ENCODE measurements around the gene SNX33.
"Not testable (repeated sequence)": the region's sequence is repeated elsewhere in the genome, so short reads cannot be mapped to it uniquely, and the experiment has no call there.

SNX33 gene

GRCh38 chr15:75631935-75632334, 15.8 kb upstream of the SNX33 start:
- TF ChIP-seq CTCF (IDR thresholded peaks at IDR 0.05; ENCODE audit: low read depth, low read length): no peak
- TF ChIP-seq MYC (IDR thresholded peaks at IDR 0.05; ENCODE audit: low read depth, low read length): no peak
- no peak for TF ChIP-seq POLR2A (IDR thresholded peaks at IDR 0.05; ENCODE audit: extremely low read depth, insufficient read length)
- no peak for TF ChIP-seq MAX (IDR thresholded peaks at IDR 0.05; ENCODE audit: low read depth, low read length)
- DNase-seq (ENCODE audit: low read depth): no peak
- no peak overlapping the region for H3K4me3 ChIP-seq (ENCODE audit: low read depth, low read length)

DNA sequence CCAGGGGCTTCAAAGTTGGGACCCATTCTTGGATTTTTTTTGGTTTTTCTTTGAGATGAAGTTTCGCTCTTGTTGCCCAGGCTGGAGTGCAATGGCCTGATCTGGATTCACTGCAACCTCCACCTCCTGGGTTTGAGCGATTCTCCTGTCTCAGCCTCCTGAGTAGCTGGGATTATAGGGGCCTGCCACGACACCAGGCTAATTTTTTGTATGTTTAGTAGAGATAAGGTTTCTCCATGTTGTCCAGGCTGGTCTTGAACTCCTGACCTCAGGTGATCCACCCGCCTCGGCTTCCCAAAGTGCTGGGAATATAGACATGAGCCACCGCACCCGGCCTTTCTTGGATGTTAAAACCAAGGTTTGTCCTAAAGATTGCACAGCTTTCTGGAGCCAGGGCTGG, 13.8 kb upstream of the SNX33 start:
- not testable (repeated sequence) for DNase-seq (ENCODE audit: low read depth)

GRCh38 chr15:75636026-75636425, 11.7 kb upstream of the SNX33 start:
- TF ChIP-seq MYC (IDR thresholded peaks at IDR 0.05; ENCODE audit: low read depth, low read length) (no peak), CTCF (IDR thresholded peaks at IDR 0.05; ENCODE audit: low read depth, low read length) (no peak), MAX (IDR thresholded peaks at IDR 0.05; ENCODE audit: low read depth, low read length) (no peak), POLR2A (IDR thresholded peaks at IDR 0.05; ENCODE audit: extremely low read depth, insufficient read length) (no peak)
- no peak for DNase-seq (ENCODE audit: low read depth)
- H3K4me3 ChIP-seq (ENCODE audit: low read depth, low read length): no peak overlapping the region

More for the DNA sequence above, 13.8 kb upstream of the SNX33 start:
- H3K4me3 ChIP-seq (ENCODE audit: low read depth, low read length): not testable (repeated sequence)

GRCh38 chr15:75637245-75638009, 10.3 kb upstream of the SNX33 start:
- TF ChIP-seq CTCF (IDR thresholded peaks at IDR 0.05; ENCODE audit: low read depth, low read length) (no peak), MYC (IDR thresholded peaks at IDR 0.05; ENCODE audit: low read depth, low read length) (no peak), POLR2A (IDR thresholded peaks at IDR 0.05; ENCODE audit: extremely low read depth, insufficient read length) (no peak), MAX (IDR thresholded peaks at IDR 0.05; ENCODE audit: low read depth, low read length) (no peak)
- H3K4me3 ChIP-seq (ENCODE audit: low read depth, low read length): peak overlapping the region; percentile 84
- DNase-seq (ENCODE audit: low read depth): no peak

GRCh38 chr15:75639191-75639708, 8.5 kb upstream of the SNX33 start:
- peak; percentile 27 for DNase-seq (ENCODE audit: low read depth)
- peak overlapping the region; percentile 84 for H3K4me3 ChIP-seq (ENCODE audit: low read depth, low read length)
- TF ChIP-seq POLR2A (IDR thresholded peaks at IDR 0.05; ENCODE audit: extremely low read depth, insufficient read length) (no peak), MAX (IDR thresholded peaks at IDR 0.05; ENCODE audit: low read depth, low read length) (peak; percentile 83), CTCF (IDR thresholded peaks at IDR 0.05; ENCODE audit: low read depth, low read length) (no peak), MYC (IDR thresholded peaks at IDR 0.05; ENCODE audit: low read depth, low read length) (0 out of 2 replicates have a peak, but pooled peaks have one; percentile 6)

- peak; percentile 86 for TF ChIP-seq MAX (IDR thresholded peaks at IDR 0.05; ENCODE audit: low read depth, low read length)
- TF ChIP-seq MYC (IDR thresholded peaks at IDR 0.05; ENCODE audit: low read depth, low read length): peak; percentile 86
- TF ChIP-seq CTCF (IDR thresholded peaks at IDR 0.05; ENCODE audit: low read depth, low read length): no peak
- TF ChIP-seq POLR2A (IDR thresholded peaks at IDR 0.05; ENCODE audit: extremely low read depth, insufficient read length): peak; percentile 99
- H3K4me3 ChIP-seq (ENCODE audit: low read depth, low read length): peak within 1 kb of the TSS; percentile 84
- DNase-seq (ENCODE audit: low read depth): peak; percentile 100
Observed at GRCh38 chr15:75639709-75640482, 7.8 kb upstream of the SNX33 start, which contains the start of gene IMP3. TSS of gene IMP3 (minus strand) at chr15:75640224. CDS start at chr15:75640168, 56 bp downstream.

All from NB4 (cell line).